DOHH2 (cell line): Measurements from ENCODE around the gene LARGE1.

Experiments
- CTCF ChIP-seq: fragments of 200-600 bp; sonication (generic); IDR thresholded peaks from one replicate; pipeline ENCODE4 v1.5.1; 2014; ENCODE audit warnings: antibody characterized with exemption, mild to moderate bottlenecking, low read depth, low read length; ENCODE audit not compliant: poor library complexity, severe bottlenecking
- EZH2phosphoT487 ChIP-seq: fragments of 200-600 bp; sonication (generic); IDR thresholded peaks from 2 replicates; pipeline ENCODE4 v1.6.1; 2017; ENCODE audit warnings: borderline replicate concordance, mild to moderate bottlenecking, antibody characterized with exemption, low read length, moderate library complexity, mixed read lengths

DNA sequence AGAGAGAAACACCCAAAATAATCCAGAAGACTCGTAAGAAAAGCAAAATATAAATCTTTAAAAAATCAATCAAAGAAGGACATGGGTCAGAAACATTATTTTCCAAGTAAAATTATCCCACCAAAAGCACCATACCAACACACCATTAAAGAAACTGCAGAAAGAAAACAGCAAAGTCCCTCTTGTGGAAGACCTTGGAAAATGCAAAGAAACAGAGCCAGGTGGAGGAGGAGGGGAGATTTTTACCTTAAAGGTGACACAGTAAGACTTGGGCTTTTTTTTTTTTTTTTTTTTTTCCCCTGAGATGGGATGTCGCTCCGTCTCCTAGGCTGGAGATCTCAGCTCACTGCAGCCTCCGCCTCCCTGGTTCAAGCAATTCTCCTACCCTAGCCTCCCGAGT is 123.8 kb downstream of the LARGE1 start:
- TF ChIP-seq CTCF (no peak), EZH2phosphoT487 (no peak)
